Breast epithelium (tissue), 4 donors: Measurements from ENCODE around the gene SELENOH. TPM values are rescaled to one million over a fixed set of nuclear protein-coding genes. Genes with fewer than 3 reads are reported as not detected.

Experiments
- DNase-seq, 2 donors: peaks; one replicate each; pipeline ENCODE4 v3.0.0-alpha.2; 2019; ENCODE audit warnings: low spot score in 2 of 2
- H3K27ac ChIP-seq, 2 donors: fragments of 200-600 bp; sonication (generic) in 1 of 2; one replicate each; pipeline ENCODE4 v1.5.1; 2016 to 2019; ENCODE audit warnings: mild to moderate bottlenecking in 1 of 2
- H3K27me3 ChIP-seq, 2 donors: fragments of 200-600 bp; sonication (generic) in 1 of 2; one replicate each; pipeline versions ENCODE4 v1.5.1 to v1.6.0; 2017 to 2019; ENCODE audit warnings: control low read depth in 1 of 2, mild to moderate bottlenecking in 1 of 2
- H3K36me3 ChIP-seq: fragments of 200-600 bp; one replicate; pipeline ENCODE4 v1.5.1; 2019
- H3K4me1 ChIP-seq, 2 donors: fragments of 200-600 bp; sonication (generic); one replicate each; pipeline ENCODE4 v1.5.1; 2016 to 2019; ENCODE audit warnings: control low read depth in 1 of 2
- H3K4me3 ChIP-seq, 3 donors: fragments of 200-600 bp; sonication (generic); 1 replicate in 2 of 3; 2 replicates in 1 of 3; pipeline ENCODE4 v1.5.1; 2016 to 2019; ENCODE audit warnings: mild to moderate bottlenecking in 3 of 3, moderate library complexity in 2 of 3
- H3K9me3 ChIP-seq, 2 donors: fragments of 200-600 bp; sonication (generic) in 1 of 2; one replicate each; pipeline ENCODE4 v1.5.1; 2016 to 2019; ENCODE audit warnings: control low read depth in 1 of 2
- CTCF ChIP-seq, 3 donors: fragments of 450-650 bp; IDR thresholded peaks; one replicate each; pipeline ENCODE4 v1.5.1; 2016 to 2017; ENCODE audit warnings: antibody characterized with exemption in 3 of 3, mild to moderate bottlenecking in 3 of 3, moderate library complexity in 3 of 3
- POLR2A ChIP-seq: fragments of 450-650 bp; IDR thresholded peaks from one replicate; pipeline ENCODE4 v1.6.1; 2016; ENCODE audit warnings: antibody characterized with exemption, mild to moderate bottlenecking, moderate library complexity
- POLR2AphosphoS5 ChIP-seq, 3 donors: sonication (generic); formaldehyde crosslinking; IDR thresholded peaks; one replicate each; pipeline ENCODE4 v1.6.1; 2017; ENCODE audit warnings: antibody characterized with exemption in 3 of 3
- intact Hi-C: fragments of 100-400 bp; cut with DNase I; formaldehyde crosslinking; loops from one replicate; pipeline ENCODE4 v1.15.1; 2023; ENCODE audit warnings: low total_unique reads
- total RNA-seq, 3 donors: library from RNA; depleted of rRNA; stranded (reverse); fragments of >200 nt; gene quantifications; one replicate each; pipeline ENCODE4 v1.1.0, GENCODE V29; 2016

The SELENOH gene
- total RNA-seq, 3 donors from 2014 or later, result 84.3 to 153 (median 153) TPM

DNA sequence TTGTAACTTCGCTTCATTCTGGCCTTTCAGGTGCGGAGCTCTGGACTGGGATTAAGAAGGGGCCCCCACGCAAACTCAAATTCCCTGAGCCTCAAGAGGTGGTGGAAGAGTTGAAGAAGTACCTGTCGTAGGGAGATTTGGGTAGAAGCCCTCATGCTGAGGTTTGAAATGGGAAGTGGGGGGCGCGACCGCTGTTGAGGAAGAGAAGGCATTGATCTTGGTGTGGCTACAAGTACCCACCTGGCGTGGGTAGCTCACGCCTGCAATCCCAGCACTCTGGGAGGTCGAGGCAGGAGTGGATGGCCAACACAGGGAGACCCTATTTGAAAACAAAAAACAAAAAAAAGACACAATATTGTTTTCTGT lies 779 bp downstream of the SELENOH start:
- Histone ChIP-seq H3K4me3 (peak overlapping the region; percentile 73 to 93 (median 80)), H3K9me3 (no peaks in the 10 kb centered on the region), H3K4me1 (no peaks in the 10 kb centered on the region), H3K36me3 (no peaks in the 10 kb centered on the region), H3K27ac (peak overlapping the region; percentile 95 to 97), H3K27me3 (no peaks in the 10 kb centered on the region)
- DNase-seq, result no peak
- intact Hi-C loops, result no loop called here
- TF ChIP-seq POLR2A, result no peak
- no peak for TF ChIP-seq POLR2AphosphoS5 (IDR thresholded peaks at IDR 0.05)
- TF ChIP-seq CTCF (IDR thresholded peaks at IDR 0.05), result no peak

GRCh38 chr11:57744357-57744756 lies 3.1 kb downstream of the SELENOH start:
- Histone ChIP-seq H3K27me3 (no peaks in the 10 kb centered on the region), H3K27ac (peak overlapping the region in 1 of 2 donors; percentile 10), H3K9me3 (no peaks in the 10 kb centered on the region), H3K36me3 (no peaks in the 10 kb centered on the region), H3K4me3 (no peak overlapping the region), H3K4me1 (no peaks in the 10 kb centered on the region)
- DNase-seq, result no peak
- intact Hi-C loops, result no loop called here
- no peak for TF ChIP-seq POLR2AphosphoS5 (IDR thresholded peaks at IDR 0.05)

GRCh38 chr11:57745206-57745605 lies 3.9 kb downstream of the SELENOH start:
- TF ChIP-seq CTCF (IDR thresholded peaks at IDR 0.05) (no peak), POLR2A (no peak), POLR2AphosphoS5 (IDR thresholded peaks at IDR 0.05) (no peak)
- Histone ChIP-seq H3K36me3 (no peaks in the 10 kb centered on the region), H3K27me3 (no peaks in the 10 kb centered on the region), H3K9me3 (no peaks in the 10 kb centered on the region), H3K4me3 (no peak overlapping the region), H3K4me1 (no peaks in the 10 kb centered on the region), H3K27ac (no peak overlapping the region)
- intact Hi-C loops, result no loop called here
- DNase-seq, result no peak

- Histone ChIP-seq H3K4me3 (no peak overlapping the region), H3K27ac (no peak overlapping the region), H3K9me3 (no peaks in the 10 kb centered on the region), H3K27me3 (no peaks in the 10 kb centered on the region), H3K36me3 (no peaks in the 10 kb centered on the region), H3K4me1 (peaks cover 0 to 1% of the 10 kb centered on the region in 2 donors)
- DNase-seq, result no peak
- TF ChIP-seq CTCF (IDR thresholded peaks at IDR 0.05), result no peak
- no peak for TF ChIP-seq POLR2A
- no peak for TF ChIP-seq POLR2AphosphoS5 (IDR thresholded peaks at IDR 0.05)
- intact Hi-C loops, result no loop called here
Observed at GRCh38 chr11:57746920-57747319, 5.6 kb downstream of the SELENOH start.

DNA sequence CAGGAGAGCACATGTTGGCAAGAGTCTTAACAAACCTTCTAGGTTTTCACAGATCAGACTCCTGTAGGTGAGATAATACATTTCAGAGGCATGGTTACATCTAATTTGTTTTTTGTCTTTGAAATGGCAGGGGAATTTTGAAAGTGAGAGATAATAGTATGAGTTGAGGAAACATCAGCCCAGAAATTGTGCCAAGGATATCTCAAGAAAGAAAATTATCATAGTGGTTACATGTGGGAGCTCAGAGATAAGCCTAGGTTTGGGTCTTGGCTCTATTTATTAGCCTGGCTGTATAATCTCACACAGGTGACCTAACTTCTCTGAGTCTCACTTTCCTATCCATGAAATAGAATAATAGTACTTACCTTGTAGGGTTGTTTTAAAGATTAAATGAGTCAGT lies 9.9 kb downstream of the SELENOH start:
- no peak overlapping the region for H3K27ac ChIP-seq
- peaks cover 0 to 2% of the 10 kb centered on the region in 2 donors for H3K4me1 ChIP-seq
- no peaks in the 10 kb centered on the region for H3K9me3 ChIP-seq
- intact Hi-C loops, result no loop called here
- H3K4me3 ChIP-seq, result no peak overlapping the region
- DNase-seq, result no peak
- H3K36me3 ChIP-seq, result no peaks in the 10 kb centered on the region
- no peak for TF ChIP-seq POLR2A
- no peak for TF ChIP-seq POLR2AphosphoS5 (IDR thresholded peaks at IDR 0.05)
- no peak for TF ChIP-seq CTCF (IDR thresholded peaks at IDR 0.05)
- no peaks in the 10 kb centered on the region for H3K27me3 ChIP-seq

DNA sequence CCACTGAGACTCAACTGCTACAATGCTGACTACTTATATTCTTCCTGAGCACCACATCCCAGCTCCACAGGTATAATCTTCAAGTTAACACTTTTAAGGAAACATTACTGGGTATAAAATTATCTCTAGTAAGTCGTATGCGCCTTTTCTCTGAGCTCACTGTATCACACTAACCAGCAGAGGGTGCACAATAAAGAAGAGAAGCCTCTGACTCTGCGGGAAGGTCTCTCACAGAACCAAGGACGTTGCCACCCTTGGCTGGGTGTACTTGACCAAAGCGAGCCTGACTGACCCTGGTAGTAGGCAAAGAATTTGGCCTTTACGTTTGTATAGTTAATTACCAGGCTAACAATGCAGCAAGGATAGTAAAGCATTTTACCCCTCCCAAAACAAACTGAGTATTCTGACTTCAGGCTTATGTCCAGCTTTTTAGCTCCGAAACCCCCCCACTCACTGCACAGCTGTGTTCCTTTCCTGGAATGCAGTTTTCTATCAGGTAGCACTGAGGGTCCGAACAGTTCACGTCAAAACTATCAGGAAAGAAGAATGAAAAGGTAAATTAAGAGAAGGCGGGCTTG lies 10.5 kb downstream of the SELENOH start, which contains the start of gene BTBD18:
BTBD18 (minus strand) TSS at position 144 of the 578 bp plus-strand sequence. CDS start 631 bp downstream, outside the sequence.
- intact Hi-C loops, result no loop called here
- no peaks in the 10 kb centered on the region for H3K36me3 ChIP-seq
- no peaks in the 10 kb centered on the region for H3K9me3 ChIP-seq
- TF ChIP-seq POLR2A, result no peak
- peak in 2 of 3 donors; percentile 30 to 51 for TF ChIP-seq CTCF (IDR thresholded peaks at IDR 0.05)
- no peak for DNase-seq
- no peak within 1 kb of the TSS for H3K4me3 ChIP-seq
- peak within 1 kb of the TSS; percentile 22 to 25 for H3K27ac ChIP-seq
- peaks cover 0 to 2% of the 10 kb centered on the region in 2 donors for H3K4me1 ChIP-seq
- no peaks in the 10 kb centered on the region for H3K27me3 ChIP-seq
